Prostate gland (tissue), 2 donors: ENCODE measurements around the gene DHX34.

Source experiments
- CTCF ChIP-seq, 4 experiments: fragments of 200-600 bp in 2 of 4; fragments of 450-650 bp in 2 of 4; sonication (generic) in 2 of 4; IDR thresholded peaks; 1 replicate in 3 of 4; 2 replicates in 1 of 4; pipeline ENCODE4 v1.5.1; 2016 to 2019; ENCODE audit warnings: antibody characterized with exemption in 4 of 4, mild to moderate bottlenecking in 2 of 4, moderate library complexity in 2 of 4
- POLR2A ChIP-seq: fragments of 450-650 bp; IDR thresholded peaks from one replicate; pipeline ENCODE4 v1.6.1; 2016; ENCODE audit warnings: antibody characterized with exemption, mild to moderate bottlenecking
- POLR2AphosphoS5 ChIP-seq: sonication (generic); formaldehyde crosslinking; IDR thresholded peaks from one replicate; pipeline ENCODE4 v1.6.1; 2017; ENCODE audit warnings: antibody characterized with exemption

- TF ChIP-seq CTCF (IDR thresholded peaks at IDR 0.05) (no peak), POLR2AphosphoS5 (no peak), POLR2A (no peak)
Observed at GRCh38 chr19:47404334-47405196, 55.5 kb downstream of the DHX34 start.
